Activated naive CD4-positive, alpha-beta T cell treated with anti-CD3 and anti-CD28 coated beads for 36 hours (primary cell): Measurements from ENCODE around the gene ZRANB3. TPM values are rescaled to one million over a fixed set of nuclear protein-coding genes. Genes with fewer than 3 reads are reported as not detected.

ENCODE experiments used
- CTCF ChIA-PET: fragments of 350-600 bp; sonication (Branson Sonifier 250); formaldehyde crosslinking; loops from one replicate; lab custom pipeline; 2021; ENCODE audit warnings: antibody characterized with exemption; lab: Charles Lee
- DNase-seq: peaks from one replicate; pipeline ENCODE4 v3.0.0-alpha.2; 2020
- H3K27ac Mint-ChIP-seq: one replicate; pipeline ENCODE4 v1.8.0; 2021; ENCODE audit warnings: mild to moderate bottlenecking, mixed read lengths
- H3K27me3 Mint-ChIP-seq: one replicate; pipeline ENCODE4 v1.8.0; 2021; ENCODE audit warnings: low read depth, mixed read lengths
- H3K36me3 Mint-ChIP-seq: one replicate; pipeline ENCODE4 v1.8.0; 2021; ENCODE audit warnings: low read depth, mixed read lengths
- H3K4me1 Mint-ChIP-seq: one replicate; pipeline ENCODE4 v1.8.0; 2021; ENCODE audit warnings: low read depth, mixed read lengths
- H3K4me3 Mint-ChIP-seq: one replicate; pipeline ENCODE4 v1.8.0; 2021; ENCODE audit warnings: mild to moderate bottlenecking, moderate library complexity, mixed read lengths
- H3K9me3 Mint-ChIP-seq: one replicate; pipeline ENCODE4 v1.8.0; 2021; ENCODE audit warnings: mixed read lengths
- intact Hi-C: fragments of 100-400 bp; cut with micrococcal nuclease; formaldehyde crosslinking; loops from one replicate; pipeline ENCODE4 v1.15.1; 2023
- total RNA-seq, 2 experiments: library from RNA; stranded (reverse); gene quantifications; one replicate each; pipeline ENCODE4 v1.2.3, GENCODE V29; 2021

ZRANB3 gene
- total RNA-seq, 2 experiments from 2014 or later, result 18.5 to 18.9 TPM

GRCh38 chr2:135227386-135227785 lies 303.6 kb downstream of the ZRANB3 start:
- CTCF ChIA-PET, result interaction anchor here (0.8 to 0.9 kb wide), 3 partner anchors 222 to 374 kb away, joined by 3 read pairs; no protein-coding TSS in a partner anchor
- no peaks in the 10 kb centered on the region for H3K9me3 Mint-ChIP-seq
- intact Hi-C loops, result no loop called here

GRCh38 chr2:135226961-135227360 lies 304.1 kb downstream of the ZRANB3 start:
- H3K27ac Mint-ChIP-seq, result no peak overlapping the region
- peaks cover 13% of the 10 kb centered on the region for H3K36me3 Mint-ChIP-seq
- intact Hi-C loops, result no loop called here
- CTCF ChIA-PET, result interaction anchor here (0.8 to 0.9 kb wide), 3 partner anchors 222 to 374 kb away, joined by 3 read pairs; no protein-coding TSS in a partner anchor
- no peak overlapping the region for H3K4me3 Mint-ChIP-seq
- H3K27me3 Mint-ChIP-seq, result no peaks in the 10 kb centered on the region
- no peaks in the 10 kb centered on the region for H3K9me3 Mint-ChIP-seq
- no peak for DNase-seq
- no peaks in the 10 kb centered on the region for H3K4me1 Mint-ChIP-seq

More at GRCh38 chr2:135227386-135227785, 303.6 kb downstream of the ZRANB3 start:
- Mint-ChIP-seq H3K27me3 (no peaks in the 10 kb centered on the region), H3K27ac (no peak overlapping the region), H3K36me3 (peaks cover 13% of the 10 kb centered on the region), H3K4me1 (no peaks in the 10 kb centered on the region), H3K4me3 (no peak overlapping the region)
- no peak for DNase-seq

GRCh38 chr2:135225781-135226180 lies 305.2 kb downstream of the ZRANB3 start:
- CTCF ChIA-PET, result no interaction called here
- no peaks in the 10 kb centered on the region for H3K27me3 Mint-ChIP-seq
- no peaks in the 10 kb centered on the region for H3K4me1 Mint-ChIP-seq

GRCh38 chr2:135219226-135219625 lies 311.8 kb downstream of the ZRANB3 start:
- Mint-ChIP-seq H3K4me1 (no peaks in the 10 kb centered on the region), H3K9me3 (no peaks in the 10 kb centered on the region), H3K27ac (no peak overlapping the region), H3K4me3 (no peak overlapping the region), H3K36me3 (peaks cover 5% of the 10 kb centered on the region), H3K27me3 (no peaks in the 10 kb centered on the region)
- CTCF ChIA-PET, result no interaction called here
- no peak for DNase-seq
- intact Hi-C loops, result no loop called here

More at GRCh38 chr2:135225781-135226180, 305.2 kb downstream of the ZRANB3 start:
- H3K4me3 Mint-ChIP-seq, result no peak overlapping the region
- no peak for DNase-seq
- H3K36me3 Mint-ChIP-seq, result peaks cover 9% of the 10 kb centered on the region
- intact Hi-C loops, result no loop called here
- H3K9me3 Mint-ChIP-seq, result no peaks in the 10 kb centered on the region
- H3K27ac Mint-ChIP-seq, result no peak overlapping the region

GRCh38 chr2:135218426-135218825 lies 312.6 kb downstream of the ZRANB3 start:
- Mint-ChIP-seq H3K4me1 (no peaks in the 10 kb centered on the region), H3K4me3 (no peak overlapping the region), H3K9me3 (no peaks in the 10 kb centered on the region), H3K36me3 (peaks cover 5% of the 10 kb centered on the region), H3K27me3 (no peaks in the 10 kb centered on the region), H3K27ac (no peak overlapping the region)
- CTCF ChIA-PET, result no interaction called here
- intact Hi-C loops, result no loop called here
- DNase-seq, result no peak

GRCh38 chr2:135212757-135213156 lies 318.3 kb downstream of the ZRANB3 start:
- H3K27me3 Mint-ChIP-seq, result no peaks in the 10 kb centered on the region

GRCh38 chr2:135208016-135208415 lies 323.0 kb downstream of the ZRANB3 start:
- Mint-ChIP-seq H3K27me3 (no peaks in the 10 kb centered on the region), H3K36me3 (no peaks in the 10 kb centered on the region), H3K4me3 (no peak overlapping the region), H3K27ac (no peak overlapping the region), H3K4me1 (no peaks in the 10 kb centered on the region), H3K9me3 (no peaks in the 10 kb centered on the region)
- no peak for DNase-seq
- intact Hi-C loops, result no loop called here
- CTCF ChIA-PET, result interaction anchor here (1.3 kb wide), 1 partner anchor 204 kb away, joined by 3 read pairs; no protein-coding TSS in a partner anchor

More at GRCh38 chr2:135212757-135213156, 318.3 kb downstream of the ZRANB3 start:
- no peaks in the 10 kb centered on the region for H3K9me3 Mint-ChIP-seq
- no peak overlapping the region for H3K27ac Mint-ChIP-seq
- peaks cover 3% of the 10 kb centered on the region for H3K36me3 Mint-ChIP-seq
- CTCF ChIA-PET, result no interaction called here
- no peaks in the 10 kb centered on the region for H3K4me1 Mint-ChIP-seq
- DNase-seq, result no peak
- H3K4me3 Mint-ChIP-seq, result no peak overlapping the region
- intact Hi-C loops, result no loop called here

- H3K36me3 Mint-ChIP-seq, result peaks cover 3% of the 10 kb centered on the region
- no peaks in the 10 kb centered on the region for H3K9me3 Mint-ChIP-seq
- CTCF ChIA-PET, result no interaction called here
- H3K4me3 Mint-ChIP-seq, result no peak overlapping the region
- no peaks in the 10 kb centered on the region for H3K27me3 Mint-ChIP-seq
- intact Hi-C loops, result no loop called here
- no peaks in the 10 kb centered on the region for H3K4me1 Mint-ChIP-seq
- no peak for DNase-seq
- no peak overlapping the region for H3K27ac Mint-ChIP-seq
These were observed 327.1 kb downstream of the ZRANB3 start for GRCh38 chr2:135203944-135204343.

GRCh38 chr2:135202751-135203150 lies 328.3 kb downstream of the ZRANB3 start:
- no peak for DNase-seq
- Mint-ChIP-seq H3K4me1 (no peaks in the 10 kb centered on the region), H3K27me3 (no peaks in the 10 kb centered on the region), H3K4me3 (no peak overlapping the region), H3K27ac (no peak overlapping the region), H3K36me3 (peaks cover 3% of the 10 kb centered on the region), H3K9me3 (no peaks in the 10 kb centered on the region)
- intact Hi-C loops, result no loop called here
- CTCF ChIA-PET, result interaction anchor here (0.6 kb wide), 1 partner anchor 29 kb away, joined by 4 read pairs; no protein-coding TSS in a partner anchor

- intact Hi-C loops, result no loop called here
- CTCF ChIA-PET, result no interaction called here
- H3K4me1 Mint-ChIP-seq, result no peaks in the 10 kb centered on the region
- H3K27me3 Mint-ChIP-seq, result no peaks in the 10 kb centered on the region
- DNase-seq, result no peak
- H3K36me3 Mint-ChIP-seq, result peaks cover 4% of the 10 kb centered on the region
- peaks cover 4% of the 10 kb centered on the region for H3K9me3 Mint-ChIP-seq
- no peak overlapping the region for H3K4me3 Mint-ChIP-seq
- no peak overlapping the region for H3K27ac Mint-ChIP-seq
These were observed 332.5 kb downstream of the ZRANB3 start for GRCh38 chr2:135198481-135198880.

GRCh38 chr2:135190799-135191198 lies 340.2 kb downstream of the ZRANB3 start:
- Mint-ChIP-seq H3K4me3 (no peak overlapping the region), H3K4me1 (no peaks in the 10 kb centered on the region), H3K9me3 (peaks cover 20% of the 10 kb centered on the region), H3K27me3 (no peaks in the 10 kb centered on the region), H3K27ac (no peak overlapping the region), H3K36me3 (peaks cover 9% of the 10 kb centered on the region)
- DNase-seq, result no peak
- intact Hi-C loops, result no loop called here
- CTCF ChIA-PET, result no interaction called here

GRCh38 chr2:135189148-135189547 lies 341.9 kb downstream of the ZRANB3 start:
- H3K27ac Mint-ChIP-seq, result no peak overlapping the region
- no peaks in the 10 kb centered on the region for H3K4me1 Mint-ChIP-seq
- no peaks in the 10 kb centered on the region for H3K27me3 Mint-ChIP-seq

GRCh38 chr2:135187270-135187669 lies 343.7 kb downstream of the ZRANB3 start:
- Mint-ChIP-seq H3K9me3 (peaks cover 11% of the 10 kb centered on the region), H3K4me1 (no peaks in the 10 kb centered on the region), H3K4me3 (no peak overlapping the region), H3K36me3 (peaks cover 8% of the 10 kb centered on the region), H3K27ac (no peak overlapping the region), H3K27me3 (no peaks in the 10 kb centered on the region)
- CTCF ChIA-PET, result no interaction called here
- DNase-seq, result no peak
- intact Hi-C loops, result no loop called here

More at GRCh38 chr2:135189148-135189547, 341.9 kb downstream of the ZRANB3 start:
- intact Hi-C loops, result no loop called here
- no peak overlapping the region for H3K4me3 Mint-ChIP-seq
- no peak for DNase-seq
- peaks cover 10% of the 10 kb centered on the region for H3K36me3 Mint-ChIP-seq
- peaks cover 17% of the 10 kb centered on the region for H3K9me3 Mint-ChIP-seq
- CTCF ChIA-PET, result no interaction called here
